GM18499 (cell line): Measurements from ENCODE around the gene PTX4.
"Not testable (repeated sequence)": the region's sequence is repeated elsewhere in the genome, so short reads cannot be mapped to it uniquely, and the experiment has no call there.

Experiments used
- ATAC-seq: cut with Tn5 transposase; IDR thresholded peaks from one replicate; pipeline ENCODE4 v1.9.1; 2021; ENCODE audit warnings: moderate number of reproducible peaks; ENCODE audit not compliant: insufficient read depth, unreplicated experiment

PTX4 gene

GRCh38 chr16:1487395-1488053 lies 1.2 kb downstream of the PTX4 start:
- ATAC-seq = no peak

- no peak for ATAC-seq
These were observed 2.0 kb downstream of the PTX4 start for GRCh38 chr16:1486551-1487390.

GRCh38 chr16:1485847-1486496 lies 2.8 kb downstream of the PTX4 start:
- ATAC-seq = no peak

GRCh38 chr16:1481906-1482835 lies 6.6 kb downstream of the PTX4 start:
- no peak for ATAC-seq

GRCh38 chr16:1478937-1479336 lies 9.8 kb downstream of the PTX4 start:
- not testable (repeated sequence) for ATAC-seq

- ATAC-seq = no peak
These were observed 11.7 kb downstream of the PTX4 start for GRCh38 chr16:1477033-1477432.

- no peak for ATAC-seq
These were observed 13.1 kb downstream of the PTX4 start for GRCh38 chr16:1475552-1476114.

- ATAC-seq = peak; percentile 49
These were observed 13.8 kb downstream of the PTX4 start, which contains the start of gene CLCN7 for GRCh38 chr16:1474796-1475551. TSS of gene CLCN7 (minus strand) at chr16:1475028. CDS start at chr16:1474974, 54 bp downstream.

GRCh38 chr16:1474082-1474795 lies 14.5 kb downstream of the PTX4 start:
- no peak for ATAC-seq

- no peak for ATAC-seq
These were observed 15.8 kb downstream of the PTX4 start for GRCh38 chr16:1472974-1473373.

- ATAC-seq = no peak
These were observed 17.1 kb downstream of the PTX4 start for GRCh38 chr16:1471569-1472194.

- ATAC-seq = no peak
These were observed 18.1 kb downstream of the PTX4 start for GRCh38 chr16:1470481-1471251.

GRCh38 chr16:1469693-1470201 lies 19.0 kb downstream of the PTX4 start:
- no peak for ATAC-seq

- not testable (repeated sequence) for ATAC-seq
These were observed 19.6 kb downstream of the PTX4 start for GRCh38 chr16:1469141-1469540.

- no peak for ATAC-seq
These were observed 20.3 kb downstream of the PTX4 start for GRCh38 chr16:1468426-1468810.

GRCh38 chr16:1466968-1467521 lies 21.7 kb downstream of the PTX4 start:
- ATAC-seq = no peak

- ATAC-seq = no peak
These were observed 22.7 kb downstream of the PTX4 start for GRCh38 chr16:1466054-1466453.
